Stimulated activated CD4-positive, alpha-beta T cell treated with anti-CD3 and anti-CD28 coated beads, Interleukin-12 subunit alpha, Interleukin-12 subunit beta, amount 100 ng/mL, for 48 hours (primary cell): ENCODE measurements around the gene TRMO.
"Not testable (repeated sequence)": the region's sequence is repeated elsewhere in the genome, so short reads cannot be mapped to it uniquely, and the experiment has no call there.

Experiments used
- DNase-seq, 3 donors: peaks; one replicate each; pipeline ENCODE4 v3.0.0-alpha.2; 2020; ENCODE audit warnings: low read depth in 2 of 3, low spot score in 1 of 3

Gene TRMO, protein sequence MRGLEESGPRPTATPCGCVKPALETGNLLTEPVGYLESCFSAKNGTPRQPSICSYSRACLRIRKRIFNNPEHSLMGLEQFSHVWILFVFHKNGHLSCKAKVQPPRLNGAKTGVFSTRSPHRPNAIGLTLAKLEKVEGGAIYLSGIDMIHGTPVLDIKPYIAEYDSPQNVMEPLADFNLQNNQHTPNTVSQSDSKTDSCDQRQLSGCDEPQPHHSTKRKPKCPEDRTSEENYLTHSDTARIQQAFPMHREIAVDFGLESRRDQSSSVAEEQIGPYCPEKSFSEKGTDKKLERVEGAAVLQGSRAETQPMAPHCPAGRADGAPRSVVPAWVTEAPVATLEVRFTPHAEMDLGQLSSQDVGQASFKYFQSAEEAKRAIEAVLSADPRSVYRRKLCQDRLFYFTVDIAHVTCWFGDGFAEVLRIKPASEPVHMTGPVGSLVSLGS

GRCh38 chr9:97921959-97922724 is at the start of gene TRMO:
Gene TRMO, minus strand, starts transcription at chr9:97922500. Its CDS starts 7 bp downstream, at chr9:97922493.
- peak; percentile 95 to 97 (median 97) for DNase-seq

DNA sequence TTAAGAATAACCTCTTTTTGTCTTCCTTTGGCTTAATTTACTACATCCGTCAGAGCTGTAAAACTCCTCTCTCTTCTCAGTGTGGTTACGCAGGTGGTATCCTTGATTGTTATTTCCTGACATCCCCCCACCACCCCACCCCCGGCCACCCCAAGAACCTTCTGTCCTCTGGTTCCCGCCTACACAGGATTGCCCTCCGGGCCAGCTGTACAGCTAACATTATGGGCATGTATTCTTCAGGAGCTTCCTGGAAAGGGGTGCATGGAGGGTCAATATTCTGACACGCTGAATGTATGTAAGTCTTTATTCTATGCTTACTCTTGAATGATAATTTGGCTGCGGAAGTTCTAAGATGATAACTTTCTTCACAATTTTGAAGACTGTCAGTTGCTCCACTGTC is 47.9 kb upstream of the TRMO start:
- no peak for DNase-seq

DNA sequence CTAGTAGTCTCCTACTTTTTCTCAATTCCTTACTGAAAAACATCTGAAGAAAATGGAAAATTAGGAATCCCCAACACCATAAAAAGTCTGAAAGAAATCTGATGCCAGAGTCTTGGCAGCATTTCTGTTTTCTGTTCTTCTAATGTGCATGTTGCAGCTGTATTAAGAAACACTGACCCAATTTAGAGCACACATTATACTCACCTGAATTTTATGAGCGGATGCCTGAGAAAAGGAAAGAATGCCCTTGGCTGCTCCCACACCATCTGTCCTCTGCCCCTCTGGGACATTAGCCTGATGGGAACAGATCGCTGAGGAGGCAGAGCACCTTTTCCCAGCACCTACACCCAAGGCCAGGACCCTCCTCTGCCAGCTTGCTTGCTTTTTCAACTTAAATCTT is 46.7 kb upstream of the TRMO start:
- DNase-seq: no peak

DNA sequence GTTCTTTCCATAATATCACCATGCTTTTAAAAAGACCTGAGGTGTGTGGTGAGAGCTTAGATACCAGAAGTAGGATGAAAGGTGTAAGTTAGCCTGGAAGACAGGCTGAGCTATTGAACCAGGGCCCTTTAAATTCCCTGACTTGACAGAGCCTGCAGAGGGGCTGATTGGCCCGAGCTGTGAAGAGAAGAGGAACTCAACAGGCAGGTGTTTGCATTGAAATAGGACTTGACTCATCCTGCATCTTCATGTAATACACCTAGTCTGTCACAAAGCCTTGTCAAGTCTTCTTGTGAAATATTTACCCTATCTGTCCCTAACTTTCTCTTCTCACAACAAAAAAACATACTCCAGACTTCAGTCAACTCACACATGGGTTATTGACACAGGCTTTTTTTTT is 44.2 kb upstream of the TRMO start:
- no peak for DNase-seq

DNA sequence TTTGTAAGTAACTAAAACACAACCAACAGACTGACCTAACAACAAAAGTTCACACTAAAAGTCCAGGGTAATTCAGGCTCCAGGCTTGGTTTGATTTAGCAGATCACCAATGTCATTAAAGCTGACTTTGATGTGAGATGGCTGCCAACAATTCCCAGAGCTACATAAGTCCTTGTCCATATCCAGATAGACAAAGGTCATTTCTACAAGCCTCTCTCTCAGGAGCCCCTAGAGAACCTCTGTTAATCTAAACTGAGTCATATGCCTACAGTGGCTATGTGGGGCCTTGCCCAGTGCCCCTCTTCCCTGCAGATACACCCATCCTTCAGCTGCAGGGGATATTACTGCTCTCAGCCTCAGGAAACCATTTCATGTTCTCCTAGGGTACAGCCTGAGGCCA is 42.6 kb upstream of the TRMO start:
- DNase-seq: no peak

DNA sequence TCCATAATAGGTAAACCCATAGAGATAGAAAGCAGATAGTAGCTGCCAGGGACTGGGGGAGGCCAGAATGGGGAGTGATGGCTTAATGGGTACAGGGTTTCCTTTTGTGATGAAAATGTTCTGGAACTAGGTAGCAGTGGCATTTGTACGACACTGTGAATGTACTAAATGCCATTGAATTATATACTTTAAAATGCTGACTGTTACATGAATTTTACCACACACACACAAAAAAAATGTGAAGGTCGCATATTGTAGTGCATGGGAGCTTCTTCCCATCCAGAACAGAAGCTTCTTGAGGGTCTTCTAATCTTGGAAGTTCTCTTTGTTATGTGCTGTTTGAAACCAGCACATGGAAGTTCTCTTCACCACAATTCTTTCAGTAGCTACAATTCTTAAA is 40.9 kb upstream of the TRMO start:
- no peak for DNase-seq

GRCh38 chr9:97962575-97962974 is 40.3 kb upstream of the TRMO start:
- no peak for DNase-seq

- DNase-seq: no peak
These were observed 39.8 kb upstream of the TRMO start for GRCh38 chr9:97962136-97962535.

- no peak for DNase-seq
These were observed 39.1 kb upstream of the TRMO start for GRCh38 chr9:97961361-97961760.

DNA sequence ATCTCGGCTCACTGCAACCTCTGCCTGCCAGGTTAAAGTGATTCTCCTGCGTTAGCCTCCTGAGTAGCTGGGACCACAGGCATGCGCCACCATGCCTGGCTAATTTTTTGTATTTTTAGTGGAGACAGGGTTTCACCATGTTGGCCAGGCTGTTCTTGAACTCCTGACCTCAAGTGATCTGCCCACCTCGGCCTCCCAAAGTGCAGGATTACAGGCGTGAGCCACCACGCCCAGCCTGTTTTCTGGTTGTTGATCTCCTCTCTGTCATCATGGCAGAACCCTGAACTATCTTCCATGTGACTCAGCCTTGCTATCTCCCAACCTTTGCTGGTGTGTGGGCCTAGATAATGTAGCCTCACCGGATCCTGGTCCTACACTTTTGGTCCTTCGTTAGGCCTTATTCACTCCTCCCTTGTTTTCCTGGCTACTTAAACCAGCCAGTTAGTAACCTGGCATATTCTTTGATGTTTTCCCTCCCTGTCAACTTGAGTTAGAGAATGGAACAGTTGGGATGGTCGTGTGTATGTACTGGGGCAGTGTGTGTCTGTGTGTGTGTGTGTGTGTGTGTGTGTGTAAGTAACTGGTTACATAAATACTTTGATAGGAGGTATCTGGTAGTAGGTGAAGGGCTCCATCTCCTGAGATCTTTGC is 38.5 kb upstream of the TRMO start:
- not testable (repeated sequence) for DNase-seq

- DNase-seq: no peak
These were observed 37.3 kb upstream of the TRMO start for GRCh38 chr9:97959585-97959984.

DNA sequence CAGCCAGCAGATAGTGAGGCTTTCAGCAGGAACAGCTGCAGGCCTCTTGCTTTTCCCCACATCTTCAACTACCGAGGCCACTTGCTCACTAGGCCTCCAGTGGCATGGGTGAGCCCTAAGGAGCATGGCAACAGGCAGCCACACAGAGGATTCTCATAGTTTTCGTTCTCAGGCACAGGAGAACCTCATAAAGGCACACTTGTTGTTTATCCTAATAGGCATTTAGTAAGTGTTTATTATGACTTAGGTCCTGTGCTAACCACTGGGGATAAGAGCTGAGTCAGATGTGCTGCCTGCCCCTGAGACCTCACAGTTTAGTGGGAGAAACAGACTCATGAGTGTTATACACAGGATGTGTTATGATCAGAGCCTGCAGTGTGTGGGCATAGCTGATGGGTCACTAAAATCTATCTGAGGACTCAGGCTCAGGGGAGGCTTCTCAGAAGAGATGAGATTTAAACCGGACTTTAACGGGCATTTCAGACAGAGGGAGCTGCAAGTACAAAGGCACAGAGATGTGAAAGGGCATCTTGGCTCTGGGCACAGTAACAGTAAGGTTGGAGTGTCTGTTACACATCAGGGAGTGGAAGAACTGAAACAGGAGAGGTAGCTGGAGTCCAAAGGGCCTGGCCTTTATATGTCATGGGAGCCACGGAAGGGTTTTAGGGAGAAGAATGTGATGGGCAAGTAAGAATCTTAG is 36.7 kb upstream of the TRMO start:
- DNase-seq: no peak

DNA sequence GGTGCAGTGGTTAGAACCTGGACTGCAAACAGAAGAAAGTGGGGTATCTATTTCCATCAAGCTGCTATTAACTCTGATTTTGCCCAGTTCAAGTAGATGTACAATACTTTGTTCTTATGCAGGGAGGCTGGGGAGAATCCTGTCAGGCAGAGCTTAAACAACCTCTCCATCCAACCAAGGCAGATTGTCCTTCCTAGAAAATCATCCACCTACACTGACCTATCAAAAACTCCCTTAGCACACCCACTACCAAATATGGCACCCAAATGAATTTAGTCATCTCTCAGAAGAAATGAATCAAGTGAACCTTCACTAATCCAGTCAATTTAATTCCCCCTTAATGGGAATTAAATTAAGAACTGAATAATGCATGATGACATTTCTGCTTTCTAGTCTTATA is 34.0 kb upstream of the TRMO start:
- DNase-seq: no peak

GRCh38 chr9:97954550-97954989 is 32.3 kb upstream of the TRMO start:
- DNase-seq: peak; percentile 25 to 32 (median 30)

GRCh38 chr9:97950873-97951272 is 28.6 kb upstream of the TRMO start:
- not testable (repeated sequence) for DNase-seq

GRCh38 chr9:97947094-97947493 is 24.8 kb upstream of the TRMO start:
- DNase-seq: not testable (repeated sequence)

- DNase-seq: not testable (repeated sequence)
These were observed 23.2 kb upstream of the TRMO start for GRCh38 chr9:97945470-97945869.

GRCh38 chr9:97944612-97945011 is 22.3 kb upstream of the TRMO start:
- DNase-seq: no peak

- no peak for DNase-seq
These were observed 21.1 kb upstream of the TRMO start for GRCh38 chr9:97943308-97943855.

- no peak for DNase-seq
These were observed 19.0 kb upstream of the TRMO start for GRCh38 chr9:97941323-97941722.

- no peak for DNase-seq
These were observed 18.4 kb upstream of the TRMO start for GRCh38 chr9:97940741-97941140.
